GM18517 (cell line): ENCODE results near the gene SPECC1L.

ENCODE experiments used
- ATAC-seq: cut with Tn5 transposase; IDR thresholded peaks from one replicate; pipeline ENCODE4 v1.9.1; 2021; ENCODE audit warnings: mild to moderate bottlenecking, moderate library complexity; ENCODE audit not compliant: unreplicated experiment

Gene SPECC1L

GRCh38 chr22:24357547-24357946 lies 86.9 kb downstream of the SPECC1L start:
- no peak for ATAC-seq

GRCh38 chr22:24358105-24358836 lies 87.6 kb downstream of the SPECC1L start:
- ATAC-seq = no peak

- no peak for ATAC-seq
These were observed 89.0 kb downstream of the SPECC1L start for GRCh38 chr22:24359452-24360120.

GRCh38 chr22:24361976-24362646 lies 91.5 kb downstream of the SPECC1L start:
- ATAC-seq = no peak

- no peak for ATAC-seq
These were observed 92.6 kb downstream of the SPECC1L start for GRCh38 chr22:24363243-24363642.

- ATAC-seq = no peak
These were observed 96.1 kb downstream of the SPECC1L start for GRCh38 chr22:24366701-24367100.

- no peak for ATAC-seq
These were observed 97.2 kb downstream of the SPECC1L start for GRCh38 chr22:24367841-24368240.

GRCh38 chr22:24370401-24370800 lies 99.8 kb downstream of the SPECC1L start:
- no peak for ATAC-seq

GRCh38 chr22:24376002-24376401 lies 105.4 kb downstream of the SPECC1L start:
- no peak for ATAC-seq

GRCh38 chr22:24376586-24376985 lies 106.0 kb downstream of the SPECC1L start:
- no peak for ATAC-seq

GRCh38 chr22:24379536-24379935 lies 108.9 kb downstream of the SPECC1L start:
- ATAC-seq = no peak

GRCh38 chr22:24380220-24380904 lies 109.7 kb downstream of the SPECC1L start:
- no peak for ATAC-seq

- ATAC-seq = no peak
These were observed 110.2 kb downstream of the SPECC1L start for GRCh38 chr22:24380905-24381230.

- ATAC-seq = no peak
These were observed 112.4 kb downstream of the SPECC1L start for GRCh38 chr22:24383061-24383460.

GRCh38 chr22:24384131-24384530 lies 113.5 kb downstream of the SPECC1L start:
- ATAC-seq = no peak

GRCh38 chr22:24386937-24387471 lies 116.4 kb downstream of the SPECC1L start:
- no peak for ATAC-seq

GRCh38 chr22:24389680-24390079 lies 119.0 kb downstream of the SPECC1L start:
- no peak for ATAC-seq

- ATAC-seq = no peak
These were observed 119.5 kb downstream of the SPECC1L start for GRCh38 chr22:24390156-24390555.

- no peak for ATAC-seq
These were observed 119.9 kb downstream of the SPECC1L start for GRCh38 chr22:24390576-24390975.

- no peak for ATAC-seq
These were observed 121.2 kb downstream of the SPECC1L start for GRCh38 chr22:24391836-24392217.

- ATAC-seq = no peak
These were observed 121.7 kb downstream of the SPECC1L start for GRCh38 chr22:24392218-24392931.
